SK-N-SH treated with all-trans-retinoic acid at 6 μM for 48 hours (cell line): Measurements from ENCODE around the gene MARCHF10.

Experiments used
- BACH2 ChIP-seq: fragments of 250-450 bp; sonication (Bioruptor Pico); IDR thresholded peaks from 2 replicates; pipeline ENCODE4 v1.9.0; 2021; ENCODE audit warnings: mild to moderate bottlenecking, borderline replicate concordance
- CSDC2 ChIP-seq: fragments of 250-450 bp; sonication (Bioruptor Pico); IDR thresholded peaks from 2 replicates; pipeline ENCODE4 v1.5.0; 2020; ENCODE audit warnings: mild to moderate bottlenecking, moderate library complexity
- ESRRG ChIP-seq: fragments of 250-450 bp; sonication (Bioruptor Pico); IDR thresholded peaks from 2 replicates; pipeline ENCODE4 v1.6.1; 2021; ENCODE audit warnings: mild to moderate bottlenecking
- GLIS3 ChIP-seq: fragments of 250-450 bp; sonication (Bioruptor Pico); IDR thresholded peaks from 2 replicates; pipeline ENCODE4 v1.5.0; 2020; ENCODE audit warnings: mild to moderate bottlenecking, moderate library complexity
- ISL1 ChIP-seq: fragments of 250-450 bp; sonication (Bioruptor Pico); IDR thresholded peaks from 2 replicates; pipeline ENCODE4 v2.1.2; 2022; ENCODE audit warnings: mild to moderate bottlenecking, moderate library complexity
- PPARA ChIP-seq: fragments of 250-450 bp; sonication (Bioruptor Pico); IDR thresholded peaks from 2 replicates; pipeline ENCODE4 v1.5.0; 2020; ENCODE audit warnings: mild to moderate bottlenecking, borderline replicate concordance
- RARB ChIP-seq: fragments of 250-450 bp; sonication (Bioruptor Pico); IDR thresholded peaks from 2 replicates; pipeline ENCODE4 v1.8.0; 2021; ENCODE audit warnings: mild to moderate bottlenecking, moderate library complexity
- ZC3H10 ChIP-seq: fragments of 250-450 bp; sonication (Bioruptor Pico); IDR thresholded peaks from 2 replicates; pipeline ENCODE4 v1.5.1; 2021; ENCODE audit warnings: mild to moderate bottlenecking, moderate library complexity
- ZFP3 ChIP-seq: fragments of 250-450 bp; sonication (Bioruptor Pico); IDR thresholded peaks from 2 replicates; pipeline ENCODE4 v1.5.0; 2020; ENCODE audit warnings: mild to moderate bottlenecking, moderate library complexity
- TF ChIP-seq, protein P1 (sequence below): fragments of 250-450 bp; sonication (Bioruptor Pico); IDR thresholded peaks from 2 replicates; pipeline ENCODE4 v1.8.0; 2020; ENCODE audit warnings: mild to moderate bottlenecking, moderate library complexity, borderline replicate concordance
- TF ChIP-seq, protein P2 (sequence below): fragments of 250-450 bp; sonication (Bioruptor Pico); IDR thresholded peaks from 2 replicates; pipeline ENCODE4 v1.5.1; 2021; ENCODE audit warnings: mild to moderate bottlenecking, moderate library complexity
- TF ChIP-seq, protein P3 (sequence below): fragments of 250-450 bp; sonication (Bioruptor Pico); IDR thresholded peaks from 2 replicates; pipeline ENCODE4 v1.5.0; 2020; ENCODE audit warnings: mild to moderate bottlenecking, moderate library complexity

DNA sequence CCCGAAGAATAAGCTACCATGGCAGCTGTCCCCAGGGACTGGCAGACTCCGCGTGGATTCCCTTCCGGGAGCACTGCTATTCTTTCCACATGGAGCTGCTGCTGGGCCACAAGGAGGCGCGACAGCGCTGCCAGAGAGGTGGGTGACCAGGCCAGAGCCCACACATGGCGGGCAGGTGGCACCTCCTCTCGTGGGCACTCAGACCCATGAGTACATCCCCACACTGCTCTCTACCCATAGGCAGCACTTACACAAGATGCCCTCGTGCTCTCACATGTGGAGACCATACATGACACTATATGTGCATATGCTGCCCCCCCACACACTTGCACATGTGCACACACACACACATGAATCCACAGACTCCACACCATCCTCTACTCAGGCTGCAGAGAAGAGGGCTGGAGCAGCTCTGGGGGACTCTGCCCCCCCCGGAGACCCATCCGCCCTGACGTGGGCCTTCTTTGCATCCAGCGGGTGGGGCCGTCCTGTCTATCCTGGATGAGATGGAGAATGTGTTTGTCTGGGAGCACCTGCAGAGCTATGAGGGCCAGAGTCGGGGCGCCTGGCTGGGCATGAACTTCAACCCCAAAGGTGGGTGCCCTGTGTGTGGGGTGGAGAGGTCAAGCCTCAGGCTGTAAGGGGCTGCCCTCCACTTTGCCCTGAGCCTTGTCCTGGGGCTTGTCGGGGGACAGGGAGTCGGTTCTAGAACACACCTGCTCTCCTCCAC lies 117.8 kb downstream of the MARCHF10 start:
- TF ChIP-seq ISL1 (CRISPR knock-in tag) (no peak), ESRRG (CRISPR knock-in tag) (no peak), GLIS3 (CRISPR knock-in tag) (no peak), RARB (CRISPR knock-in tag) (no peak), CSDC2 (CRISPR knock-in tag) (no peak), ZFP3 (CRISPR knock-in tag) (no peak), BACH2 (CRISPR knock-in tag) (no peak), PPARA (CRISPR knock-in tag) (no peak), ZC3H10 (CRISPR knock-in tag) (no peak)
- TF ChIP-seq, protein P1, sequence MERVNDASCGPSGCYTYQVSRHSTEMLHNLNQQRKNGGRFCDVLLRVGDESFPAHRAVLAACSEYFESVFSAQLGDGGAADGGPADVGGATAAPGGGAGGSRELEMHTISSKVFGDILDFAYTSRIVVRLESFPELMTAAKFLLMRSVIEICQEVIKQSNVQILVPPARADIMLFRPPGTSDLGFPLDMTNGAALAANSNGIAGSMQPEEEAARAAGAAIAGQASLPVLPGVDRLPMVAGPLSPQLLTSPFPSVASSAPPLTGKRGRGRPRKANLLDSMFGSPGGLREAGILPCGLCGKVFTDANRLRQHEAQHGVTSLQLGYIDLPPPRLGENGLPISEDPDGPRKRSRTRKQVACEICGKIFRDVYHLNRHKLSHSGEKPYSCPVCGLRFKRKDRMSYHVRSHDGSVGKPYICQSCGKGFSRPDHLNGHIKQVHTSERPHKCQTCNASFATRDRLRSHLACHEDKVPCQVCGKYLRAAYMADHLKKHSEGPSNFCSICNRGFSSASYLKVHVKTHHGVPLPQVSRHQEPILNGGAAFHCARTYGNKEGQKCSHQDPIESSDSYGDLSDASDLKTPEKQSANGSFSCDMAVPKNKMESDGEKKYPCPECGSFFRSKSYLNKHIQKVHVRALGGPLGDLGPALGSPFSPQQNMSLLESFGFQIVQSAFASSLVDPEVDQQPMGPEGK (CRISPR knock-in tag) = no peak
- TF ChIP-seq, protein P2, sequence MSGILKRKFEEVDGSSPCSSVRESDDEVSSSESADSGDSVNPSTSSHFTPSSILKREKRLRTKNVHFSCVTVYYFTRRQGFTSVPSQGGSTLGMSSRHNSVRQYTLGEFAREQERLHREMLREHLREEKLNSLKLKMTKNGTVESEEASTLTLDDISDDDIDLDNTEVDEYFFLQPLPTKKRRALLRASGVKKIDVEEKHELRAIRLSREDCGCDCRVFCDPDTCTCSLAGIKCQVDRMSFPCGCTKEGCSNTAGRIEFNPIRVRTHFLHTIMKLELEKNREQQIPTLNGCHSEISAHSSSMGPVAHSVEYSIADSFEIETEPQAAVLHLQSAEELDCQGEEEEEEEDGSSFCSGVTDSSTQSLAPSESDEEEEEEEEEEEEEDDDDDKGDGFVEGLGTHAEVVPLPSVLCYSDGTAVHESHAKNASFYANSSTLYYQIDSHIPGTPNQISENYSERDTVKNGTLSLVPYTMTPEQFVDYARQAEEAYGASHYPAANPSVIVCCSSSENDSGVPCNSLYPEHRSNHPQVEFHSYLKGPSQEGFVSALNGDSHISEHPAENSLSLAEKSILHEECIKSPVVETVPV = no peak
- TF ChIP-seq, protein P3, sequence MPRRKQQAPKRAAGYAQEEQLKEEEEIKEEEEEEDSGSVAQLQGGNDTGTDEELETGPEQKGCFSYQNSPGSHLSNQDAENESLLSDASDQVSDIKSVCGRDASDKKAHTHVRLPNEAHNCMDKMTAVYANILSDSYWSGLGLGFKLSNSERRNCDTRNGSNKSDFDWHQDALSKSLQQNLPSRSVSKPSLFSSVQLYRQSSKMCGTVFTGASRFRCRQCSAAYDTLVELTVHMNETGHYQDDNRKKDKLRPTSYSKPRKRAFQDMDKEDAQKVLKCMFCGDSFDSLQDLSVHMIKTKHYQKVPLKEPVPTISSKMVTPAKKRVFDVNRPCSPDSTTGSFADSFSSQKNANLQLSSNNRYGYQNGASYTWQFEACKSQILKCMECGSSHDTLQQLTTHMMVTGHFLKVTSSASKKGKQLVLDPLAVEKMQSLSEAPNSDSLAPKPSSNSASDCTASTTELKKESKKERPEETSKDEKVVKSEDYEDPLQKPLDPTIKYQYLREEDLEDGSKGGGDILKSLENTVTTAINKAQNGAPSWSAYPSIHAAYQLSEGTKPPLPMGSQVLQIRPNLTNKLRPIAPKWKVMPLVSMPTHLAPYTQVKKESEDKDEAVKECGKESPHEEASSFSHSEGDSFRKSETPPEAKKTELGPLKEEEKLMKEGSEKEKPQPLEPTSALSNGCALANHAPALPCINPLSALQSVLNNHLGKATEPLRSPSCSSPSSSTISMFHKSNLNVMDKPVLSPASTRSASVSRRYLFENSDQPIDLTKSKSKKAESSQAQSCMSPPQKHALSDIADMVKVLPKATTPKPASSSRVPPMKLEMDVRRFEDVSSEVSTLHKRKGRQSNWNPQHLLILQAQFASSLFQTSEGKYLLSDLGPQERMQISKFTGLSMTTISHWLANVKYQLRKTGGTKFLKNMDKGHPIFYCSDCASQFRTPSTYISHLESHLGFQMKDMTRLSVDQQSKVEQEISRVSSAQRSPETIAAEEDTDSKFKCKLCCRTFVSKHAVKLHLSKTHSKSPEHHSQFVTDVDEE (CRISPR knock-in tag) = no peak
